ENCODE measurements around the gene USP30. TPM values are rescaled to one million over a fixed set of nuclear protein-coding genes. Genes with fewer than 3 reads are reported as not detected.

Gene USP30
- total RNA-seq, 1 experiment from 2014 or later: 7.8 TPM

DNA sequence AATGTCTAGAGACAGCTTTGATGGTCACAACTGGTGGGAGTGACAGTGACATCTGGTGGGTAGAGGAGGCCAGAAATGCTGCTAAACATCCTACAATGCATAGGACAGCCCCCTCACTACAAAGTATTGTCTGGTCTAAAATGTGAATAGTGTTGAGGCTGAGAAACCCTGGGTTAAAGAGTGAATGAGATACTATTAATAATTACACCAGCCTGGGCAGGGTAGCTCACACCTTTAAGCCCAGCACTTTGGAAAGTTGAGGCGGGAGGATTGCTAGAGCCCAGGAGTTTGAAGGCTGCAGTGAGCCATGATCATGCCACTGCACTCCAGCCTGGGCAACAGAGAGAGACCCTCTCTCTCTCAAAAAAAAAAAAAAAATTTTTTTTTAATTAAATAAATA is 42.6 kb upstream of the USP30 start:
- Histone ChIP-seq H2BK120ac (ENCODE audit: low read depth, low read length, poor library complexity, severe bottlenecking) (no peak overlapping the region), H4K91ac (ENCODE audit: insufficient read length, low read depth, low read length) (no peak overlapping the region), H3K18ac (ENCODE audit: insufficient read length, low read depth, low read length) (no peak overlapping the region), H3K4ac (ENCODE audit: low read depth, low read length) (no peak overlapping the region), H3K79me2 (ENCODE audit: insufficient read depth, low read length) (no peaks in the 10 kb centered on the region), H3K79me1 (ENCODE audit: insufficient read depth, low read depth, low read length, poor library complexity, severe bottlenecking) (no peaks in the 10 kb centered on the region), H4K20me1 (ENCODE audit: control insufficient read depth, insufficient read depth, insufficient read length) (no peaks in the 10 kb centered on the region), H3K23ac (ENCODE audit: insufficient read length, low read depth, low read length) (no peak overlapping the region), H3K14ac (ENCODE audit: insufficient read depth, low read length) (no peak overlapping the region), H3K23me2 (ENCODE audit: insufficient read length, low read depth, low read length, poor library complexity, severe bottlenecking) (no peaks in the 10 kb centered on the region), H3K9ac (ENCODE audit: extremely low read depth, insufficient read length, low read length) (no peak overlapping the region), H4K5ac (ENCODE audit: insufficient read length, low read depth, low read length) (no peak overlapping the region), H3K9me3 (ENCODE audit: control insufficient read depth, low read depth, low read length) (no peaks in the 10 kb centered on the region), H4K8ac (replicated peaks; ENCODE audit: insufficient read length, low read depth, low read length) (no peak overlapping the region), H2AK5ac (ENCODE audit: insufficient read length, low read length) (no peak overlapping the region), H3K27ac (ENCODE audit: insufficient read length, low read depth, low read length) (no peak overlapping the region), H3K27me3 (ENCODE audit: insufficient read depth, low read length) (no peaks in the 10 kb centered on the region), H3K56ac (ENCODE audit: insufficient read length, low read depth, low read length) (no peak overlapping the region), H2BK15ac (ENCODE audit: low read depth, low read length) (no peak overlapping the region), H2BK12ac (ENCODE audit: insufficient read length, low read depth, low read length) (no peak overlapping the region), H2AFZ (ENCODE audit: low read length) (no peak overlapping the region), H3K4me2 (ENCODE audit: insufficient read depth, insufficient read length, low read length) (no peak overlapping the region), H2BK5ac (ENCODE audit: insufficient read length, low read length) (no peak overlapping the region), H3K4me1 (ENCODE audit: insufficient read depth, low read length) (no peaks in the 10 kb centered on the region), H2BK20ac (ENCODE audit: low read depth, low read length, poor library complexity, severe bottlenecking) (no peak overlapping the region), H3T11ph (ENCODE audit: low read length) (no peak overlapping the region)
- Mint-ChIP-seq H3K9me3 (no peaks in the 10 kb centered on the region), H3K4me1 (peaks cover 4 to 6% of the 10 kb centered on the region in 2 experiments; a peak in 3 of 4 replicates), H3K27ac (no peak overlapping the region), H3K27me3 (ENCODE audit: low read depth) (peaks cover 11% of the 10 kb centered on the region), H3K4me3 (no peak overlapping the region), H3K36me3 (ENCODE audit: insufficient read depth in 1 of 3, low read depth in 3 of 3) (no peaks in the 10 kb centered on the region)
- TF ChIP-seq, protein P1, sequence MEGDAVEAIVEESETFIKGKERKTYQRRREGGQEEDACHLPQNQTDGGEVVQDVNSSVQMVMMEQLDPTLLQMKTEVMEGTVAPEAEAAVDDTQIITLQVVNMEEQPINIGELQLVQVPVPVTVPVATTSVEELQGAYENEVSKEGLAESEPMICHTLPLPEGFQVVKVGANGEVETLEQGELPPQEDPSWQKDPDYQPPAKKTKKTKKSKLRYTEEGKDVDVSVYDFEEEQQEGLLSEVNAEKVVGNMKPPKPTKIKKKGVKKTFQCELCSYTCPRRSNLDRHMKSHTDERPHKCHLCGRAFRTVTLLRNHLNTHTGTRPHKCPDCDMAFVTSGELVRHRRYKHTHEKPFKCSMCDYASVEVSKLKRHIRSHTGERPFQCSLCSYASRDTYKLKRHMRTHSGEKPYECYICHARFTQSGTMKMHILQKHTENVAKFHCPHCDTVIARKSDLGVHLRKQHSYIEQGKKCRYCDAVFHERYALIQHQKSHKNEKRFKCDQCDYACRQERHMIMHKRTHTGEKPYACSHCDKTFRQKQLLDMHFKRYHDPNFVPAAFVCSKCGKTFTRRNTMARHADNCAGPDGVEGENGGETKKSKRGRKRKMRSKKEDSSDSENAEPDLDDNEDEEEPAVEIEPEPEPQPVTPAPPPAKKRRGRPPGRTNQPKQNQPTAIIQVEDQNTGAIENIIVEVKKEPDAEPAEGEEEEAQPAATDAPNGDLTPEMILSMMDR (conservative IDR thresholded peaks at IDR 0.05): no peak
- WGBS (ENCODE audit: extremely low coverage, insufficient read length, low lambda C conversion rate): no CpG with 5 or more reads among the region's 1 CpG
- no peak for DNase-seq
